NB4 (cell line): ENCODE results near the gene RIOK1.

Experiments used
- POLR2A ChIP-seq: IDR thresholded peaks from 2 replicates; pipeline ENCODE4 v1.6.1; 2011; ENCODE audit warnings: mild to moderate bottlenecking; ENCODE audit not compliant: insufficient read length; ENCODE audit errors: extremely low read depth
- TF ChIP-seq, protein P1 (sequence below): IDR thresholded peaks from one replicate; pipeline ENCODE4 v1.5.1; 2012; ENCODE audit warnings: low read depth, low read length

GRCh38 chr6:7373739-7374138, 15.9 kb upstream of the RIOK1 start:
- TF ChIP-seq, protein P1, sequence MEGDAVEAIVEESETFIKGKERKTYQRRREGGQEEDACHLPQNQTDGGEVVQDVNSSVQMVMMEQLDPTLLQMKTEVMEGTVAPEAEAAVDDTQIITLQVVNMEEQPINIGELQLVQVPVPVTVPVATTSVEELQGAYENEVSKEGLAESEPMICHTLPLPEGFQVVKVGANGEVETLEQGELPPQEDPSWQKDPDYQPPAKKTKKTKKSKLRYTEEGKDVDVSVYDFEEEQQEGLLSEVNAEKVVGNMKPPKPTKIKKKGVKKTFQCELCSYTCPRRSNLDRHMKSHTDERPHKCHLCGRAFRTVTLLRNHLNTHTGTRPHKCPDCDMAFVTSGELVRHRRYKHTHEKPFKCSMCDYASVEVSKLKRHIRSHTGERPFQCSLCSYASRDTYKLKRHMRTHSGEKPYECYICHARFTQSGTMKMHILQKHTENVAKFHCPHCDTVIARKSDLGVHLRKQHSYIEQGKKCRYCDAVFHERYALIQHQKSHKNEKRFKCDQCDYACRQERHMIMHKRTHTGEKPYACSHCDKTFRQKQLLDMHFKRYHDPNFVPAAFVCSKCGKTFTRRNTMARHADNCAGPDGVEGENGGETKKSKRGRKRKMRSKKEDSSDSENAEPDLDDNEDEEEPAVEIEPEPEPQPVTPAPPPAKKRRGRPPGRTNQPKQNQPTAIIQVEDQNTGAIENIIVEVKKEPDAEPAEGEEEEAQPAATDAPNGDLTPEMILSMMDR, result no peak
- no peak for TF ChIP-seq POLR2A
